Retinal pigment epithelial cell (primary cell): ENCODE data around the gene PLA2G4F.
"Not testable (repeated sequence)": the region's sequence is repeated elsewhere in the genome, so short reads cannot be mapped to it uniquely, and the experiment has no call there.

Source experiments
- DNase-seq: peaks from one replicate; pipeline ENCODE4 v3.0.0-alpha.2; 2010; ENCODE audit warnings: low read depth
- H3K4me3 ChIP-seq: 2 replicates; pipeline ENCODE4 v1.5.1; 2011; ENCODE audit warnings: mild to moderate bottlenecking, low read length, control low read depth, moderate library complexity
- CTCF ChIP-seq: conservative IDR thresholded peaks from 2 replicates; pipeline ENCODE4 v1.5.1; 2011; ENCODE audit warnings: low read depth, low read length, control low read depth, inconsistent platforms

Gene PLA2G4F

GRCh38 chr15:42093966-42094365 is 62.5 kb downstream of the PLA2G4F start:
- H3K4me3 ChIP-seq: no peak overlapping the region
- no peak for TF ChIP-seq CTCF

GRCh38 chr15:42092398-42093318 is 63.8 kb downstream of the PLA2G4F start:
- TF ChIP-seq CTCF: no peak
- H3K4me3 ChIP-seq: no peak overlapping the region
- DNase-seq: no peak

More at GRCh38 chr15:42093966-42094365, 62.5 kb downstream of the PLA2G4F start:
- DNase-seq: no peak

GRCh38 chr15:42091753-42092397 is 64.6 kb downstream of the PLA2G4F start:
- DNase-seq, H3K4me3 ChIP-seq: not testable (repeated sequence)

GRCh38 chr15:42090781-42091180 is 65.7 kb downstream of the PLA2G4F start:
- DNase-seq: no peak
- no peak overlapping the region for H3K4me3 ChIP-seq
- TF ChIP-seq CTCF: no peak

GRCh38 chr15:42090370-42090769 is 66.1 kb downstream of the PLA2G4F start:
- no peak for DNase-seq
- TF ChIP-seq CTCF: no peak
- H3K4me3 ChIP-seq: no peak overlapping the region

GRCh38 chr15:42089942-42090341 is 66.5 kb downstream of the PLA2G4F start:
- no peak for TF ChIP-seq CTCF
- DNase-seq: no peak
- no peak overlapping the region for H3K4me3 ChIP-seq
